HG02623 (cell line): ENCODE measurements around the gene RUNX2.

ENCODE experiments used
- ATAC-seq: cut with Tn5 transposase; IDR thresholded peaks from one replicate; pipeline ENCODE4 v1.9.1; 2021; ENCODE audit warnings: moderate library complexity; ENCODE audit not compliant: unreplicated experiment

Gene RUNX2

GRCh38 chr6:45576648-45577624, 248.8 kb downstream of the RUNX2 start:
- no peak for ATAC-seq

GRCh38 chr6:45577836-45578504, 249.8 kb downstream of the RUNX2 start:
- ATAC-seq = no peak

- no peak for ATAC-seq
Observed at GRCh38 chr6:45584127-45584526, 256.0 kb downstream of the RUNX2 start.

- ATAC-seq = no peak
Observed at GRCh38 chr6:45586216-45587171, 258.4 kb downstream of the RUNX2 start.

- no peak for ATAC-seq
Observed at GRCh38 chr6:45587229-45588060, 259.3 kb downstream of the RUNX2 start.

- ATAC-seq = no peak
Observed at GRCh38 chr6:45589367-45589766, 261.2 kb downstream of the RUNX2 start.

- no peak for ATAC-seq
Observed at GRCh38 chr6:45590226-45590625, 262.1 kb downstream of the RUNX2 start.

- ATAC-seq = no peak
Observed at GRCh38 chr6:45590696-45591184, 262.6 kb downstream of the RUNX2 start.

- ATAC-seq = no peak
Observed at GRCh38 chr6:45591306-45591705, 263.2 kb downstream of the RUNX2 start.

GRCh38 chr6:45591890-45592289, 263.8 kb downstream of the RUNX2 start:
- ATAC-seq = no peak

GRCh38 chr6:45592991-45593390, 264.9 kb downstream of the RUNX2 start:
- ATAC-seq = no peak

GRCh38 chr6:45595010-45595851, 267.1 kb downstream of the RUNX2 start:
- no peak for ATAC-seq

- ATAC-seq = no peak
Observed at GRCh38 chr6:45597424-45597823, 269.3 kb downstream of the RUNX2 start.

GRCh38 chr6:45599053-45599452, 270.9 kb downstream of the RUNX2 start:
- no peak for ATAC-seq

- no peak for ATAC-seq
Observed at GRCh38 chr6:45605971-45606370, 277.8 kb downstream of the RUNX2 start.

- ATAC-seq = no peak
Observed at GRCh38 chr6:45606831-45607400, 278.8 kb downstream of the RUNX2 start.

- ATAC-seq = no peak
Observed at GRCh38 chr6:45607798-45608197, 279.7 kb downstream of the RUNX2 start.

GRCh38 chr6:45608252-45608913, 280.3 kb downstream of the RUNX2 start:
- ATAC-seq = no peak
